Stimulated activated CD8-positive, alpha-beta memory T cell treated with anti-CD3 and anti-CD28 coated beads, Interleukin-4, amount 100 ng/mL, for 4 hours (primary cell): ENCODE measurements around the gene CUX1.
"Not testable (repeated sequence)": the region's sequence is repeated elsewhere in the genome, so short reads cannot be mapped to it uniquely, and the experiment has no call there.

ENCODE experiments used
- DNase-seq, 2 donors: peaks; one replicate each; pipeline ENCODE4 v3.0.0-alpha.2; 2020; ENCODE audit warnings: low read depth in 2 of 2, low spot score in 1 of 2

Gene CUX1

GRCh38 chr7:101999393-101999792, 182.0 kb downstream of the CUX1 start:
- no peak for DNase-seq

DNA sequence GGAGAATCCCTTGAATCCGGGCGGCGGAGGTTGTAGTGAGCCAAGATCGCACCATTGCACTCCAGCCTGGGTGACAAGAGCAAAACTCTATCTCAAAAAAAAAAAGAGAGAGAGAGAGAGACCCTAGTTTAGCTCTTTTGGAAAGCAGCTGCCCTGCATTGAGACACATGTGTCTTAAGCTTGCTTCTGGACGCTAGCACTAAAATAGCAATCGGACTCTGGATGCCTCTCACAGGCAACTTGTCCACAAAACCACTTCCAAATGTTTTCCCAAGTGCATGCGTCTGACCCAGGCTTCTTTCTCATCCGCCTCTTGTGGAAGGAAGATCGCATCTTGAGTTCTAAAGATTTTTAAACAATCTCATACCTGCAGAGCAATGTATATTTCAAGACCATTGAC, 182.7 kb downstream of the CUX1 start:
- no peak for DNase-seq

DNA sequence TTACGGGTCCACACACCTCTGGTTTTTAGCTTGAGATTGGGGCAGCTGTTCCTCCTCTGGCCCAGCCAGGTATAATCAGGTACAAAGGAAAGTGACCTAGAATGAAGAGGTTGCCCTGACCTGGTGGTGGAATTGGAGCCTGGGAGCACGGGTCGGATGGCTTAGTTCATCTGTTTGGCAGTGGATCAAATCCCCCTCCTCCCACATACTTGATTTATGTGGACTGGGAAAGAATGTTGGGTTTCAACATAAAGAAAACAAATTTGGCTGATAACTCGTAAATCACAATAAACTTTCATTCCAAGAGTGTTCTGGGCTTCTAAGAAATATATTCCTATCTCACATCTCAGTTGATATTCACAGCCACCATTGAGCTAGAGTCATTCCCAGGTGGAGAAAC, 186.8 kb downstream of the CUX1 start:
- DNase-seq = no peak

GRCh38 chr7:102004848-102005247, 187.4 kb downstream of the CUX1 start:
- no peak for DNase-seq

DNA sequence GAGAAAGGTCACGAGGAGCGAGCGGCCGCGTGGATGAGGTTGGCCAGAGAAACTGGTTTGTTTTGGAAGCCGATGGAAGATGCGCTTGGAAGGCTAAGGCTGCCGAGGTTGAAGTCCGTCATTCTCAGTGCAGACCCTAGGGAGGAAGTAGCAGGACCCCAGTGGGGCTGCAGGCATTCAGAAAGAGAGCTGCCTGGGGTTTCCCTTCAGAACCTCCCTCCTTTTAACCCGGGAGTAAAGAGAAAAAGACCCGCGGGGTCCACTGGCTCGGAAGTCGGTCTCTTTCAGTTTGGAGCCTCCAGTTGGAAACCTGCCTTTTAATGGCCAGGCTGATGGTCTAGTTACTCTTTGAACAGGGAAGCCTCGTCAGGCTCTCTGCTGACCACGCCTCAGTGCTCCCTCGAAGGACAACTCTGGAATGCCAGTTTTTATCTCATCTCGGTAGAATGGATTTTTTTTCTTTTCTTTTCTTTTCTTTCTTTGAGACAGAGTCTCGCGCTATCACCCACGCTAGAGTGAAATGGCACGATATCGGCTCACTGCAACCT, 188.6 kb downstream of the CUX1 start:
- DNase-seq = no peak

- no peak for DNase-seq
These were observed 189.3 kb downstream of the CUX1 start for GRCh38 chr7:102006695-102007094.

DNA sequence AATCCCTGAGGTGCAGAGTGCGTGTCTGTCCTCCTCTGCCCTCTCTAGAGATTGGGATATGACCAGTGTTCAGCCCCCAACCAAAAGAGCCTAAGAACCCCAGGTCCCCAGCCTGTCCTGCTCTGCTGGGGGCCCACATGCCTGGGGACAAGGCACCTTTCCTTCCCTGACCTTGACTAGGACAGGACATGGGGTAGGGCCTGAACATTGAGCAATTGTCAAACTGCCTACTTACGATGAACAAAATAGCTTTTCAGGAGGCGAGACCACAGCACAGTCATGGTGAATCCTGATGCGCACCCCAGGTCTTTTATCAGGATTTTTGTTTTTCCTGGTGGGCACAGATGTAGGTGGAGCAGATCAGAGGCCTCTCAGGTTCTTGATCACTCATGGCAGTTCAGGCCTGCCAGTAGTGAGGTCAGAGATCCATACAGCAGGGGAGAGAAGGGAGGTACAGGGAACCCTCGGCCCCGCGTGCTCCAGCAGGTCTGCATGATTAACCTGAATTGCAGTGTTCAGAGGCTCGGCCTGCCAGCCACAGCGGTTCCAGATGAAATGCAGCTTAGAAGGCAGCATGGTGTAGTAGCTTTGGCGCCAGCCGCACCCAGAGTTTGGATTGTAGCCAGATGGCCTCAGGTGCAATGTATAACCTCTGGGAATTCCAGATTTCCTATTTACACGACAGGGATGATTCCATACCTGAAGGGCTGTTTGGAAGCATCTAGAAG, 191.3 kb downstream of the CUX1 start:
- DNase-seq = no peak

DNA sequence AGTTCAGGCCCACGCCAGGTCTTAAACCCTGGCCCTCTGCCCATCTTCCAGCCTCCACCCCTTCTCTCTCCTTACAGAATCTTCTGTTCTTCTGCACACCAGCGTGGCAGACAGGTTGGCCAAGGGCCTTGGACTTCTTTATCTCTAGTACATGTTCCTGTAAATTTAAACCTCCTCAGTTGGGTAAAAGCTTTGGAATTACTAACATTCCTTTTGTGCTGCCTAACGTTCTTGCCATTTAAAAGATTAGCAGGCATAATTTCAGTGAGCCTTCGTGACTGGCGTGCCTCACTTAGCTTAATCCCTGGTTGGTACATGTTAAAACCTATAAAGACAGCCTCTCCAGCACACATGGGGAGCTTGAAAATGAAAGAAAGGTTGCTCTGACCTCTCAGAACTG, 192.2 kb downstream of the CUX1 start:
- DNase-seq = no peak

DNA sequence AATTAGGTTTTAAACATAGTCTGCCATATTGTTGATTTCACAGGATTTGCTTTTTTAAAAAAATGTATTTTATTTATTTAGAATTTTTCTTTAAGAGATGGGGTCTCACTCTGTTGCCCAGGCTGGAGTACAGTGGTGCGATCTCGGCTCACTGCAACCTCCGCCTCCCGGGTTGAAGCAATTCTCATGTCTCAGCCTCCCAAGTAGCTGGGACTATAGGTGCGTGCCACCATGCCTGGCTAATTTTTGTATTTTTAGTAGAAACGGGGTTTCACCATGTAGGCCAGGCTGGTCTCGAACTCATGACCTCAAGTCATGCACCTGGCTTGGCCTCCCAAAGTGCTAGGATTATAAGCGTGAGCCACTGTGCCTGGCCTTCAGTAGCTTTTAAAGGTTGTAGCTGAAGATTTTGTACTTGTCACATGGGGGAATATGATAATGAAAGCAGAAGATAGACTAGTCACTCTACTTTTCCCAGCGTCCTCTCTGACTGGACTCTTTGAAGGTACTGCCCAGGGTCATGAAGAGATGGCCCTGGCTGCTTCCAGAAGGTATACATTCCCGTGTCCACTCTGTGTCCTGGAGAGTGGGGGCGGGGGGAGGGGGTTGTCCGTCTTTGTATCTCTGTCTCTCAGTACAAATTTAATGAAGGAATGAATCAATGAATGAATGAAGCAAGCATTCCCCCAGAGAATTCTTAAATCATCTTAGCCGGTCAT, 194.8 kb downstream of the CUX1 start:
- not testable (repeated sequence) for DNase-seq

DNA sequence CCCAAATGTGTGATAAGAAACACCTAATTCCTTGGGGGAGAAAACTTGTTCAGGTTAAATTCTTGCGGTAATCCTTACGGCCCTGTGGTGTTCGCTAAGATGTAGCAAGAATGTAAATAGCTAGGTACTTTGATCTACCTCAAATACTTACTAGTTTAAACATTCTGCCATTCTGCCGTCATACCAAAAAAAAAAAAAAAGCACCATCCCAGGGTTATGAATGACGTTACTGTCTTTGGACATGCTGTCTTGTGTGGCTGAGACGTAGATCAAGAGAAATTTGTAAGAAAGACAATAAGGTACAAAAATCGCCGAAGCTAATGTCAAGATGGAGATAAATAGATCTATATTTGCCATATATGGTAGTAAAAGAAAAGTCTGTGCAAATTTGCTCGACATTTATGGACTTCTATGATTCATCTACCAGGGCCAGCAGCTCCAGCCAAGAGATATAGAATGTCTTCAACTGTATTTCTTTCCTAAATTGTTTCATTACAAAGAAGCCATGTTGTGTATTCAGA, 195.6 kb downstream of the CUX1 start:
- DNase-seq = no peak

GRCh38 chr7:102018876-102019275, 201.4 kb downstream of the CUX1 start:
- DNase-seq = no peak

DNA sequence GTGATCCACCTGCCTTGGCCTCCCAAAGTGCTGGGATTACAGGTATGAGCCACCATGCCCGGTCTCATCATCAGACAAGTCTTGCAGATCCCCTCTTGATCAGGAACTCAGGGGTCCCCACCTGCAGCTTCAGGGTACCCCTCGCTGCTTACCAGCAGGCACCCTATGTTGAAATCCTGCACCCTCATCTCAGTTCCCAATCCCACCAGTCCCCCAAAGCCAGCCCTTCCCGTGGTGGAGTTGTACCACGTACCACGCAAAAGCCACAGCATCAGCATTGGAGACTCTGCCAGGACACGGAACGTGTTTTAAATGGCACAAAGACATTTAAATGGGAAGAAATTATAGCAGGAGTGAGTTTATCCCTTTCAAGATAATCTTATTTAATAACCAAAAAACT, 202.0 kb downstream of the CUX1 start:
- DNase-seq = no peak

- no peak for DNase-seq
These were observed 204.6 kb downstream of the CUX1 start for GRCh38 chr7:102021841-102022618.

DNA sequence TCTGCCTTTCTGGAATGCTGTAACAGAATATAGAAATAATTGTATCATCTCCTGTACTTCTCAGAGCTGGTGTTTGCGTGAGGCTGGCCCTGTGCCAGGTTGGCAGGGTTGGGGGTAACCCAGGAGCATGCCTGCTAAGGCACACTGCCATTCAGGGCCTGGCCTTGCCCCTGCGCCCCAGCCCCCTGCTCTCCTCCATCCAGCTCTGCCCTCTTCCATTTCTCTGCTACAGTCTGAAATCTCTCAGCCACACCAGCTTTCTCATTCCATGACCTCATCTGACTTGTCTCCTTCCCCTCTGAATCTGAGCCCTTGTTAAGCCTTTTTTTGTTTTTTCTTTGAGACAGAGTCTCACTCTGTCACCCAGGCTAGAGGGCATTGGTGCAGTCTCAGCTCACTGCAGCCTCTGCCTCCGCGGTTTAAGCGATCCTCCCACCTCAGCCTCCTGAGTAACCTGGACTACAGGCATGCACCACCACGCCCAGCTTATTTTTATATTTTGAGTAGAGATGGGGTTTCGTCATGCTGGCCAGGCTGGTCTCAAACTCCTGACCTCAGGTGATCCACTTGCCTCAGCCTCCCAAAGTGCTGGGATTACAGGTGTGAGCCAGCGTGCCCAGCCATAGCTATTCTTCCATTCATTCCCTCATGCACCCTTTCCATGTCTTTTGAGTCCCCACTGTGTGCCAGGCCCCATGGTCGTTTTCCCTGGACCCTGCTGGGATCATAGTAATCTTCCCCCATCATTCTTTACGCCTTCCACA, 206.8 kb downstream of the CUX1 start:
- no peak for DNase-seq

DNA sequence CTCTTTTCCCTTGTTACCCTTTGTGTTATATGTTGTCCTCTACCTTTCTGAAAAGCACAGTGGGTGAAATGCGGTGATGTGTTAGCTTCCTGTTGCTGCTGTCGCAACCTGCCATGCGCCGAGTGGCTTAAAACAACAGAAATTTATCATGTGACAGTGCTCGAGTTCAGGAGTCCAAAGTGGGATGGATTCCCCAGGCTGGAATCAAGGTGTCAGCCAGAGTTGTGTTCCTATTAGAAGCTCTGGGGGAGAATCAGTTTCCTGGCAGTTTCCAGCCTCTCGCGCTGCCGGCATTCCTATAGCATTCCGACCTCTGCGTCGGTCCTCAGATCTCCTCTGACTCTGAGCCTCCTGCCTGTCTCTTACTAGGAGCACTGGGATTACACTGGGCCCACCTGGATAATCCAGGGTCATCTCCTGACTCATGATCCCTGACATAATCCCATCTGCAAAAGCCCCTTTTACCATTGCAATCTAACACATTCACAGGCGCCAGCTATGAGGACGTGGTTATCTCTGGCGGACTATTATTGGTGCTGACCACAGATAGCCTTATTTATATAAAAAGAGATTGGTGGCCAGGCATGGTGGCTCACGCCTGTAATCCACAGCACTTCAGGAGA, 207.5 kb downstream of the CUX1 start:
- no peak for DNase-seq

DNA sequence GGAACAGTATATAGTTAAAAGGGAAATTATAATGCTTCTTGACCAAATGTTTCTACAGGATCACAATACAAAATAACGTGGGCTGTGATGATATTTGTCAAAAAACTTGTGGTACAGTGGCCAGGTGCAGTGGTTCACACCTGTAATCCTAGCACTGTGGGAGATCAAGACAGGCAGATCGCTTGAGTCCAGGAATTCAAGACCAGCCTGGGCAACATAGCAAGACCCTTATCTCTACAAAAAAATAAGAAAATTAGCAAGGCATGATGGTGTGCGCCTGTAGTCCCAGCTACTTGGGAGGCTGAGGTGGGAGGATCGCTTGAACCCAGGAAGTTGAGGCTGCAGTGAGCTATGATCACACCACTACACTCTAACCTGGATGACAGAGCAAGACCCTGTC, 208.4 kb downstream of the CUX1 start:
- DNase-seq = not testable (repeated sequence)

DNA sequence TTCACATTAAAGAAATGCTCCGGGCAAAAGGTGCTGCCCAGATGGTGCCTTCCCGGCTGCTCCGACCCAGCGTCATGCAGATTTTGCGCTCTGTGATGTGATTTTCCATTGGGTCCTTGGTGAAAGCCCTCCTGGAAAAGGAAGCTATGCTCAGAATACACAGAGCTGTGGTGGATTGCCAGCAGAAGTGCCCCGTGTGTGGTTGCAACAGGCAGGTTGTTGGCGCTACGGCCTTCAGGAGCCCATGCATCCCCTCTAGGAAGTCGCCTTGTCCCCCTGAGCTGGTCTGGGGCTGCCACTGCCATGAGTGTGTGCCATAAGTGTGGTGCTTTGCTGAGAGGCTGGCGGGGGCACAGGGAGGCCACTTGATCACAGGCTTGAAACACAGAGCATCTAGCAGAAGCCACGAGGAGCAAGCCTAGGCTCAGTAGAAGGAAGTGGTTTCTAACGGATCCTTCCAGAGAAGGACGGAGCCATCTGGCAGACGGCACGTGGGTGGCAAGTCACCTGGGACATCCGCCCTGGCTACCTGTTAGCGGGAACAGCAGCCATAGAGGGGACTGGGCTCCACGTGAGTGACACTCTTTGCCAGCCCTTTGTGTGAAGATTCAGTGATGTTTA, 210.9 kb downstream of the CUX1 start:
- no peak for DNase-seq

- no peak for DNase-seq
These were observed 212.2 kb downstream of the CUX1 start for GRCh38 chr7:102029616-102030015.

- no peak for DNase-seq
These were observed 213.3 kb downstream of the CUX1 start for GRCh38 chr7:102030696-102031095.

GRCh38 chr7:102036958-102037357, 219.5 kb downstream of the CUX1 start:
- no peak for DNase-seq
